GM18909 (cell line): ENCODE data around the gene DNM1.
A peak's percentile ranks its signal among the peaks of the same experiment; 100 is the strongest.
"Not testable (repeated sequence)": the region's sequence is repeated elsewhere in the genome, so short reads cannot be mapped to it uniquely, and the experiment has no call there.

Source experiments
- ATAC-seq: cut with Tn5 transposase; IDR thresholded peaks from one replicate; pipeline ENCODE4 v1.9.1; 2021; ENCODE audit warnings: mild to moderate bottlenecking; ENCODE audit not compliant: unreplicated experiment, poor library complexity

The DNM1 gene

GRCh38 chr9:128266868-128267590 is 63.9 kb downstream of the DNM1 start:
- no peak for ATAC-seq

GRCh38 chr9:128271112-128271511 is 67.9 kb downstream of the DNM1 start:
- ATAC-seq: no peak

GRCh38 chr9:128271512-128271911 is 68.3 kb downstream of the DNM1 start:
- no peak for ATAC-seq

GRCh38 chr9:128274245-128274644 is 71.1 kb downstream of the DNM1 start:
- no peak for ATAC-seq

- peak; percentile 51 for ATAC-seq
Measured at GRCh38 chr9:128275198-128276007, 72.2 kb downstream of the DNM1 start, which contains the start of gene GOLGA2. GOLGA2 (minus strand) TSS chr9:128276007; CDS start chr9:128275976, 31 bp downstream.

DNA sequence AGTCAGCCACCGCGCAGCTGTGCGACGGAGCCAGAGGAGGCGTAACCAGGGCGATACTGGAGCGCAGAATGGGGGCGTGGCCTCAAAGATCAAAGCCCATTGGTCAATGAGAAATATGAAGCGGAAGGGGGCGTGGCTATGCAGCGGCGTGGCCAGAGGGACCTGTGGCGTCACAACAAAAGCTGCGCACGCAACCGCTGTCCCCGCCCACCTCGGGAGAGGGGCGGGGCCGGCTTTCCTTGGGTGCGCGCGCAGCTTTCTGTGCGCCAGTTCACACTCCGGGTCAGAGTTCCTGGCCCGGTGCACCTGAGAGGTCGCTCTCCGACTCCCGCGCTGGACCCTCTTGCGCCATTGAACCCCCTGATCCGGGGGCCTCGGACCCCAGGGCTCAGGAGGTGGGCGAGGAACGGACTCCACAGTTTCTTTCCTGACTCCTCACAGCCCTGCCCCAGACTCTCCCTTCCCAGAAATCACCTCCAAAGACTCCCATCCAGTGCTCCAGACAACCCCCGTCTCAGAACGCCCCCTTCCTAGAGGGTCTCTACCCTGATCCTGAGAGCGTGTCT is 72.9 kb downstream of the DNM1 start, which contains the start of gene SWI5:
Gene SWI5 (plus strand): TSS at position 269 of the 566 bp plus-strand sequence.
- ATAC-seq: peak; percentile 94

DNA sequence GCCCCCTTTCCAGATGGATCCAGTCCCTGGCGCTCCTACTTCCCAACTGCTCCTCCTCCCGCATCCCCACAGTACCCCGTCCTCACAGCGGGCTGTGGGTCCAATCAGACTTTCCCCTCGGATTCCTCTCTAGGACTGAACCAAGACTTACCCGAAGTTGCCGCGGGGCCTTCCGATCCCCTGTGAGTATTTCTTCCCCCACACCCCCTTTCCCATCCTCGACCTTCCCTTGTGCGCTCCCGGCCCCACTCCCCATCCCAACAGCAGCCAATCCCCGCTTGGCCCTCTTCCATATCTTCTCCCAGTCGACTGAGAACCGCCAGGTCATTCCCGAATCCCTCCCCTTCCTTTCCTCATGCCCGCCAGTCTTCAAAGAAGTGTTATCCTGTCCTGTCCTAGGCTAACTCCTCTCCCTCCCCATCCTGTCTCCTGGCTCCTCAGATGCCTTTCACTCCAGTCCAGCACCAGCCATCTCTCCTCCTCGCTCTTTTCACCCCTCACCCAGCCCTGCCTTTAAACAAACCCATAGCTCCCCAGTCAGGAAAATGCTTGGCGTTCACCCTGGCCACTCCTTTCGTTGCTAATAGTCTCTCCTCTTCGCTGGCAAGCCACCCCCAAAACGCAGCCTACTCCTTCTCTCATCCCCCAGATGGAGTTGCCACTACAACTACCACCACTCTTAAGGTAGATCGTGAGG is 73.5 kb downstream of the DNM1 start:
- no peak for ATAC-seq

- ATAC-seq: not testable (repeated sequence)
Measured at GRCh38 chr9:128279088-128280073, 76.2 kb downstream of the DNM1 start.

GRCh38 chr9:128280084-128280622 is 77.0 kb downstream of the DNM1 start:
- no peak for ATAC-seq

DNA sequence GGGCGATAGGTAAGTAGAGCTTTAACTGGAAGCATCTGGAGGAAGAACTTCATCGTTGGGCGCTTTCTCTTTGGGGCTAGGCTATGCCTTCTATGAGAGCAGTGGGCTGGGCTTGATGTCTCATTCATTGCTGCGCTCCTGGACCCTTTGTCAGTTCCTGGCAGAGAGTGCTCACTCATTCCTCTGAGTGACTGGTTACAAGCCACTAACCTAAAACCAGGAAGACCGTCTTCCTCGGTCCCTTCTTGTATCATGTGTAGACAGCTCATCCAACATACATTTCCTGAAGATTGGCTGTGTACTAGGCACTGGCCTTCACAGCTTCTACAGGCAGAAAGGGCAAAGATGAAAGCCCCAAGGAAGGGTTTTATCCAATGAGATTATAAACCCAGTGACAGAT is 79.3 kb downstream of the DNM1 start:
- no peak for ATAC-seq

GRCh38 chr9:128285033-128285784 is 82.0 kb downstream of the DNM1 start:
- ATAC-seq: no peak

GRCh38 chr9:128286440-128286839 is 83.3 kb downstream of the DNM1 start:
- ATAC-seq: no peak

DNA sequence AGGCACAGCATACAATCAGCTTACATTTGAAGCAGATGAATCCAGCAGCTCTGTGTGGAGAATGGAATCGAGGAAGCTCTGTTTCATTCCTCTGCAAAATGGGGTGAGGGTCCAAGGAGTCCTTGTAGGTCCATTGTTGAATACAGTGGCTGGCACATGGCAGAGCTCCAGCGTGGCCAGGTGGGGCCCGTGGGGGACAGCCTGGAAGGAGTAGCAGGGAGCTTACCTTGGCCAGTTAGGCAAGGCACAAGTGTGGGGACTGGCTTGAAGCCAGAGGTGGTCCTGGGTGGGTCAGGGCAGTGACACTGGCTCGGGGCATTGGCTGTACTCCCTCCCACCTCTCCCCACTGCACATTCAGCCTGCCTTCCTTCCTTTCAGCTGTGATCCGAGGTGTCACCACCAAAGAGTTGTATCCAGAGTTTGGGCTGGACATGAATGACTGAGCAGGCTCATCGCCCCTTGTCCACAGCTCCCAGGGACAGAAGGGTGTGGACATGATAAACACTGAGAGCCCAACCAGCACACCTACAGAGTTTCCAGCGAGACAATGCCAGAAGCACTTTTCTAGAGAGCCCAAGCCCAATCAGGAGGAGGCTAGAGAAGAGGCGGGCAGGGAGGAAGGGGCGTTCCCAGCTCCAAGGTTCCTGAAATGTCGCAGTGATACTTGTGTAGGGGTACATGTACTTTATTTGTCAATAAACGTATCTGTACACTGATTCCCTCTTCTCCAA is 85.3 kb downstream of the DNM1 start:
- no peak for ATAC-seq

DNA sequence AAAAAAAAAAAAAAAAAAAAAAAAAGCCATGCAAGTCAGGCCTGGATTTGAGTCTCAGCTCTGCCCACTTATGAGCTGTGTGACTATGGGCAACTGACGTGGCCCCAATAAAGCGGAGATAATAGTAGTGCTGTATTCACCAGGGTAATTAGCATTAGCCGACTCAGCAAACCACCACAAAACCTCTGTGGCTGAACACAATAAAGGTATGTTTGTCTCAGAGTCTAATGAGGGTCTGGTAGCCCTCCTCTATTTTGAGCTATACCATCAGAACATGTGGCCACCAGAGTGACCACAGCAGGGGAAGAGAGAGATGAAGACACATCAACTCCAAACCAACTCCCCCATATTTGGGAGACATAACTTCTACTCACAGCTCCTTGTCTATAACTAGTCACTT is 88.8 kb downstream of the DNM1 start:
- no peak for ATAC-seq

DNA sequence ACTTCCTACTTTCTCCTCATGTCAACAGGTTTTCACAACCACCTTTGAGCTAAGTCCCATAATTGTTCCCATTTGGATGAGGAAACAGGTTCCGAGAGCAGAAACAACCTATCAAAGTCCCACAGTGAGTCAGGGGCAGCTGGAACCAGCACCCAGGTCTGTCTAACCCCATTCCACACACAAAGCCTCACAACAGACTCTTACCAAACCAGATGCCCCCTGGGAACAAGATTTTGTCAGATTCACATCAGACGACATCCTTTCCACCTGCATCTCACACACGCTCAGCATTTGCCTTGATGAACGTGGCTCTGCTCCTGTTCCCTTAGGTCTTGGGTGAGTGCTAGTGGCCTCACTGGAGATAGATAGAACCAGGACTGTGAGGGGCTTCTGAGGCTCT is 89.9 kb downstream of the DNM1 start:
- no peak for ATAC-seq

DNA sequence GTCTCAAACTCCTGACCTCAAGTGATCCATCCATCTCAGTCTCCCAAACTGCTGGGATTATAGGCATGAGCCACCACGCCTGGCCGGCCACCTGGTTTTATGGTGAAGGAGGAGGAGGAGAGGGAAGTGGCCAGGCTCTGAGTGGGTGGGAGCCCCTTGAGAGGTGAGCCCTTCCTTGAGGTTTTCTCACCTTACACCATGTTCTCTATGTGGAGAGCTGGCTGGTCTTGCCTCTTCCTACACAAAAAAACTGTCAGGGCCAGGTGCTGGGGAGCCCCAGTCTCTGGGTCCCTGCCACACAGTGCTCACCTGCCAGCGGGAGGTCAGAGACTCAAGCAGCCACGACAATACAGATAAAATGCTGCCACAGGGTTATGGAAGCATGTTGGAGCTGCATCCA is 91.0 kb downstream of the DNM1 start:
- no peak for ATAC-seq

DNA sequence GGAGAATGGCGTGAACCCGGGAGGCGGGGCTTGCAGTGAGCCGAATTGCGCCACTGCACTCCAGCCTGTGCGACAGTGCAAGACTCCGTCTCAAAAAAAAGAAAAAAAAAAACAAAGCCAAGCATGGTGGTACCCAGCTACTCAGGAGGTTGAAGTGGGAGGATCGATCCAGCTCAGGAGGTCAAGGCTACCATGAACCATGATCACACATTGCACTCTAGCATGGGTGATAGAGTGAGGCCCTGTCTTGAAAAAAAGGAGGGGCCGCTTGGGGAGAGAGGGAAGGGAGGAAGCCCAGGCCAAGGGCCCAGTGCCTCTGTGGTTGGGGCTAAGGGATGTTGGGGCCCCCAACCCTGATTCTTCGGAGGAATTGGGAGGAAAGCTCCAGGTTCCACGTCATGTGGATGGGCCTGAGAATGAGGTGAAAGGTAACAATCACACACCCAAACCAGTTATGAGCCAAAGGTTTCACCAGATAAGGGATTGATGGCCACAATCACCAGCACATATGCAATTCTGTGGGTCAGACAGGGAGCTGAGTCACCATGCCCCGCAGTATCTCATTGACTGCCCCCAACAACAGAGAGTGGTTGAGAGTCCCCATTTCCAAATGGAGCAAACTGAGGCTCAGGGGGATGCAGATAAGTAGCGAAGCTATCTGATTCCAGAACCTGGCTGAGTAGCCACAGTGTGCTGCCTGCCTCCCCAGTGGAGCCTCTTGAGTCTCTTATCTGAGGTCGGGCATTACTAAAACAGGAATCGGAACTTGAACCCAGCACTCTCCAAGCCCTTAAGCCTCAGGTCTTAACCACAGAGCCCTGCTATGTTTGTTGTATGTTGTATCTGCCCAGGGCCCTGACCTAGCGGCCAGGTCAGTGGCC is 93.4 kb downstream of the DNM1 start:
- ATAC-seq: no peak
